ENCODE data around the gene ETS2.

- TF ChIP-seq PKNOX1 (IDR thresholded peaks at IDR 0.05) (no peak), ELF4 (IDR thresholded peaks at IDR 0.05) (no peak)
Measured at GRCh38 chr21:38839328-38840286, 33.9 kb downstream of the ETS2 start.

Data from HEK293T (cell line).